ENCODE results near the gene TNS3. TPM values are rescaled to one million over a fixed set of nuclear protein-coding genes. Genes with fewer than 3 reads are reported as not detected.
"Not testable (repeated sequence)": the region's sequence is repeated elsewhere in the genome, so short reads cannot be mapped to it uniquely, and the experiment has no call there.

Gene TNS3
- polyA plus RNA-seq, 3 donors, result 5.2 to 30.3 (median 7.9) TPM

DNA sequence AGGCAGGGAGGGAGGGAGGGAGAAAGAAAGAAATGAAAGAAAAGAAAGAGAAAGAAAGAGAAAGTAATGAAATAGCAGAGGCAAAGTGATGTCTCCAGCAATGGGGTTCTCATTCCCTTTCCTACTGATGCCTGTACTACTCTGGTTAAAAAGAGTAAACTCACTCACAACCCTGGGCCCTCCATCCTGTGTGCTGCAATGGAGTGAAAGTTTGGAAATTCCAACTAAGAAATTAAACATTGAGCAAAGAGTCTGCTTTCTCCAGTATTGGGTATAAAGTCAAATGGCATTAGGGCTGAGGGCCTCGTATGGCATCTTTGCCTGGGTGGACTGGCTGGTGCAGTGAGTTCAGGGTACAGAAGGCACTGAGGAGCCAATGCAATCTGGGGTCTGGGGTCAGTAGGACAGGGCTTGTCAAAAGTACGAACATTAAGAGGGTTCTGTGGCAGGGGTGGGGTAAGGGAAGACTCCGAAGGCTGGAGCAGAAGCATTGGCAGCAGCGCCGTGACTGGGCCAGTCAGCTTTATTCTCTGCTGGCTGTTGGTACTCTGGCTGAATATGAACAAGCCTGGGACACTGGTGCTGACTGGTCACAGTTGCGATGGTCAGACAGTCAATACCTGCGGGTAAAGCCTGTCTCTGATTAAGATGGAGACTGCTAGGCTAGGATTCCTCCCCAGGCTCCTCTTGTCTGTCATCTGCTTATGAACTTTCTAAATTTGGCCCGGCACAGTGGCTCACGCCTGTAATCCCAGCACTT is 24.1 kb upstream of the TNS3 start:
- Mint-ChIP-seq H3K4me3 (no peak overlapping the region), H3K9me3 (peaks cover 0 to 5% (median 2%) of the 10 kb centered on the region in 7 donors), H3K27ac (no peak overlapping the region), H3K36me3 (no peaks in the 10 kb centered on the region), H3K4me1 (peaks cover 31% of the 10 kb centered on the region), H3K27me3 (ENCODE audit: low read depth in 3 of 3) (peaks cover 0 to 4% (median 2%) of the 10 kb centered on the region in 3 donors)
- H4K20me1 ChIP-seq (ENCODE audit: insufficient read depth, low read length), result no peaks in the 10 kb centered on the region
- no peaks in the 10 kb centered on the region for H3K9me3 ChIP-seq (replicated peaks in 1 of 2; ENCODE audit: control insufficient read depth in 1 of 2, insufficient read depth in 1 of 2, low read length in 2 of 2)
- no peaks in the 10 kb centered on the region for H3K27me3 ChIP-seq (ENCODE audit: control insufficient read depth in 2 of 2, insufficient read depth in 2 of 2, low read length in 2 of 2)
- no peak overlapping the region for H3K4me3 ChIP-seq (replicated peaks in 1 of 3; ENCODE audit: low read depth in 2 of 3, low read length in 3 of 3)
- H3K27ac ChIP-seq (ENCODE audit: low read depth in 1 of 2, low read length in 2 of 2), result no peak overlapping the region
- WGBS (ENCODE audit: insufficient coverage), result 95% methylated on average over 9 of the region's 9 CpGs
- intact Hi-C loops (cut with micrococcal nuclease), result no loop called here
- H3K36me3 ChIP-seq (replicated peaks in 1 of 2; ENCODE audit: control insufficient read depth in 1 of 2, insufficient read depth in 2 of 2, low read length in 2 of 2), result no peaks in the 10 kb centered on the region
- H2AFZ ChIP-seq (ENCODE audit: insufficient read depth, low read depth, low read length, poor library complexity, severe bottlenecking), result no peak overlapping the region
- H3K79me2 ChIP-seq (ENCODE audit: insufficient read depth, low read length), result no peaks in the 10 kb centered on the region
- H3K4me1 ChIP-seq (ENCODE audit: control insufficient read depth in 1 of 2, insufficient read depth in 2 of 2, low read length in 2 of 2), result peaks cover 15 to 20% of the 10 kb centered on the region in 2 donors
- TF ChIP-seq, protein P1, sequence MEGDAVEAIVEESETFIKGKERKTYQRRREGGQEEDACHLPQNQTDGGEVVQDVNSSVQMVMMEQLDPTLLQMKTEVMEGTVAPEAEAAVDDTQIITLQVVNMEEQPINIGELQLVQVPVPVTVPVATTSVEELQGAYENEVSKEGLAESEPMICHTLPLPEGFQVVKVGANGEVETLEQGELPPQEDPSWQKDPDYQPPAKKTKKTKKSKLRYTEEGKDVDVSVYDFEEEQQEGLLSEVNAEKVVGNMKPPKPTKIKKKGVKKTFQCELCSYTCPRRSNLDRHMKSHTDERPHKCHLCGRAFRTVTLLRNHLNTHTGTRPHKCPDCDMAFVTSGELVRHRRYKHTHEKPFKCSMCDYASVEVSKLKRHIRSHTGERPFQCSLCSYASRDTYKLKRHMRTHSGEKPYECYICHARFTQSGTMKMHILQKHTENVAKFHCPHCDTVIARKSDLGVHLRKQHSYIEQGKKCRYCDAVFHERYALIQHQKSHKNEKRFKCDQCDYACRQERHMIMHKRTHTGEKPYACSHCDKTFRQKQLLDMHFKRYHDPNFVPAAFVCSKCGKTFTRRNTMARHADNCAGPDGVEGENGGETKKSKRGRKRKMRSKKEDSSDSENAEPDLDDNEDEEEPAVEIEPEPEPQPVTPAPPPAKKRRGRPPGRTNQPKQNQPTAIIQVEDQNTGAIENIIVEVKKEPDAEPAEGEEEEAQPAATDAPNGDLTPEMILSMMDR (IDR thresholded peaks at IDR 0.05), result no peak
- peak in 1 of 3 donors; percentile 14 for DNase-seq
- H3K4me2 ChIP-seq (replicated peaks; ENCODE audit: extremely low read depth, low read length, poor library complexity, severe bottlenecking), result no peak overlapping the region
- H3K9ac ChIP-seq (ENCODE audit: insufficient read depth, low read length, poor library complexity, severe bottlenecking), result no peak overlapping the region

DNA sequence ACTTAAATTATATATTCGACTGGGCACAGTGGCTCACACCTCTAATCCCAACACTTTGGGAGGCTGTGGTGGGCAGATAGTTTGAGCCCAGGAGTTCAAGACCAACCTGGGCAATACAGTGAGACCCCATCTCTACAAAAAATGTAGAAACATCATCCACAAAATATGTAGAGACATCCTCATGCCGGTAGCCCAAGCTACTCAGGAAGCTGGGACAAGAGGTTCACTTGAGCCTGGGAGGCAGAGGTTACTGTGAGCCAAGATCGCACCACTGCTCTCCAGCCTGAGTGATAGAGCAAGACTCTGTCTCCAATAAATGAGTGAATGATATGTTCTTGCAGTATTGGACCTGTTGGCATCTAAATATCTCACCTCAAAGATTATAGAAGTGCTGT is 22.6 kb upstream of the TNS3 start:
- no peak for DNase-seq
- H3K9me3 ChIP-seq (replicated peaks in 1 of 2; ENCODE audit: control insufficient read depth in 1 of 2, insufficient read depth in 1 of 2, low read length in 2 of 2), result no peaks in the 10 kb centered on the region
- no peak overlapping the region for H2AFZ ChIP-seq (ENCODE audit: insufficient read depth, low read depth, low read length, poor library complexity, severe bottlenecking)
- H3K36me3 ChIP-seq (replicated peaks in 1 of 2; ENCODE audit: control insufficient read depth in 1 of 2, insufficient read depth in 2 of 2, low read length in 2 of 2), result no peaks in the 10 kb centered on the region
- H3K4me3 ChIP-seq (replicated peaks in 1 of 3; ENCODE audit: low read depth in 2 of 3, low read length in 3 of 3), result no peak overlapping the region
- no peak overlapping the region for H3K27ac ChIP-seq (ENCODE audit: low read depth in 1 of 2, low read length in 2 of 2)
- no peak overlapping the region for H3K4me3 Mint-ChIP-seq
- intact Hi-C loops (cut with micrococcal nuclease), result loop anchor here in 1 of 2 donors (5.0 kb wide), 1 partner anchor 68 kb away; no protein-coding TSS in a partner anchor
- H3K27ac Mint-ChIP-seq, result peak overlapping the region in 1 of 7 donors; percentile 11
- H3K79me2 ChIP-seq (ENCODE audit: insufficient read depth, low read length), result no peaks in the 10 kb centered on the region
- no peaks in the 10 kb centered on the region for H4K20me1 ChIP-seq (ENCODE audit: insufficient read depth, low read length)
- no peaks in the 10 kb centered on the region for H3K27me3 ChIP-seq (ENCODE audit: control insufficient read depth in 2 of 2, insufficient read depth in 2 of 2, low read length in 2 of 2)
- H3K9me3 Mint-ChIP-seq, result peaks cover 0 to 5% (median 2%) of the 10 kb centered on the region in 7 donors
- no peaks in the 10 kb centered on the region for H3K36me3 Mint-ChIP-seq
- peaks cover 0 to 4% (median 2%) of the 10 kb centered on the region in 3 donors for H3K27me3 Mint-ChIP-seq (ENCODE audit: low read depth in 3 of 3)
- TF ChIP-seq, protein P1 (IDR thresholded peaks at IDR 0.05), result no peak
- H3K4me1 Mint-ChIP-seq, result peaks cover 45% of the 10 kb centered on the region
- no peak overlapping the region for H3K9ac ChIP-seq (ENCODE audit: insufficient read depth, low read length, poor library complexity, severe bottlenecking)
- 60% methylated on average over 1 of the region's 3 CpGs for WGBS (ENCODE audit: insufficient coverage)
- H3K4me2 ChIP-seq (replicated peaks; ENCODE audit: extremely low read depth, low read length, poor library complexity, severe bottlenecking), result no peak overlapping the region
- peaks cover 29 to 31% of the 10 kb centered on the region in 2 donors for H3K4me1 ChIP-seq (ENCODE audit: control insufficient read depth in 1 of 2, insufficient read depth in 2 of 2, low read length in 2 of 2)

DNA sequence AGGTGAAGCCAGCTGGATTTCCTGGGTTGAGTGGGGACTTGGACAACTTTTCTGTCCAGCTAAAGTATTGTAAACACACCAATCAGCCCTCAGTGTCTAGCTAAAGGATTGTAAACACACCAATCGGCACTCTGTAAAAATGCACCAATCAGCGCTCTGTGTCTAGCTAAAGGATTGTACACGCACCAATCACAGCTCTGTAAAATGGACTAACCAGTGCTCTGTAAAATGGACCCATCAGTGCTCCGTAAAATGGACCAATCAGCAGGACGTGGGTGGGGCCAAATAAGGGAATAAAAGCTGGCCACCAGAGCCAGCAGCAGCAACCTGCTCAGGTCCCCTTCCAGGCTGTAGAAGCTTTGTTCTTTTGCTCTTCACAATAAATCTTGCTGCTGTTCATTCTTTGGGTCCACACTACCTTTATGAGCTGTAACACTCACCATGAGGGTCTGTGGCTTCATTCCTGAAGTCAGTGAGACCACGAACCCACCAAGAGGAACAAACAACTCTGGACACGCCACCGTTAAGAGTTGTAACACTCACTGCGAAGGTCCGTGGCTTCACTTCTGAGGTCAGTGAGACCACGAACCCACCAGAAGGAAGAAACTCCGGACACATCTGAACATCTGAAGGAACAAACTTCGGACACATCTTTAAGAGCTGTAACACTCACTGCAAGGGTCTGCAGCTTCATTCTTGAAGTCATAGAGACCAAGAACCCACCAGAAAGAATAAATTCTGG is 21.8 kb upstream of the TNS3 start:
- intact Hi-C loops (cut with micrococcal nuclease), result loop anchor here in 1 of 2 donors (5.0 kb wide), 1 partner anchor 69 kb away; no protein-coding TSS in a partner anchor
- peak overlapping the region; percentile 59 for H2AFZ ChIP-seq (ENCODE audit: insufficient read depth, low read depth, low read length, poor library complexity, severe bottlenecking)
- H3K4me1 Mint-ChIP-seq, result peaks cover 45% of the 10 kb centered on the region
- not testable (repeated sequence) for DNase-seq; H3K27ac ChIP-seq (ENCODE audit: low read depth in 1 of 2, low read length in 2 of 2); H3K9ac ChIP-seq (ENCODE audit: insufficient read depth, low read length, poor library complexity, severe bottlenecking); H4K20me1 ChIP-seq (ENCODE audit: insufficient read depth, low read length); H3K27me3 ChIP-seq (ENCODE audit: control insufficient read depth in 2 of 2, insufficient read depth in 2 of 2, low read length in 2 of 2); H3K4me2 ChIP-seq (replicated peaks; ENCODE audit: extremely low read depth, low read length, poor library complexity, severe bottlenecking); H3K9me3 Mint-ChIP-seq; H3K36me3 Mint-ChIP-seq; H3K9me3 ChIP-seq (replicated peaks in 1 of 2; ENCODE audit: control insufficient read depth in 1 of 2, insufficient read depth in 1 of 2, low read length in 2 of 2); H3K27me3 Mint-ChIP-seq (ENCODE audit: low read depth in 3 of 3); H3K79me2 ChIP-seq (ENCODE audit: insufficient read depth, low read length); H3K36me3 ChIP-seq (replicated peaks in 1 of 2; ENCODE audit: control insufficient read depth in 1 of 2, insufficient read depth in 2 of 2, low read length in 2 of 2); H3K4me3 ChIP-seq (replicated peaks in 1 of 3; ENCODE audit: low read depth in 2 of 3, low read length in 3 of 3)
- WGBS (ENCODE audit: insufficient coverage), result 43% methylated on average over 11 of the region's 13 CpGs
- H3K4me1 ChIP-seq (ENCODE audit: control insufficient read depth in 1 of 2, insufficient read depth in 2 of 2, low read length in 2 of 2), result peaks cover 29 to 31% of the 10 kb centered on the region in 2 donors
- peak overlapping the region; percentile 54 to 72 for H3K4me3 Mint-ChIP-seq
- peak overlapping the region in 1 of 7 donors; percentile 42 for H3K27ac Mint-ChIP-seq

Measured in CD14-positive monocyte (primary cell).